Erythroblast (primary cell): ENCODE results near the gene TRMO.

Source experiments
- GATA1 ChIP-seq: IDR thresholded peaks from 2 replicates; pipeline ENCODE4 v1.6.1; 2011; ENCODE audit warnings: low read depth, mild to moderate bottlenecking, control low read depth, low read length, moderate library complexity
- POLR2A ChIP-seq: IDR thresholded peaks from 2 replicates; pipeline ENCODE4 v1.6.1; 2011; ENCODE audit warnings: mild to moderate bottlenecking, low read length

- TF ChIP-seq POLR2A (peak; percentile 60), GATA1 (peak; percentile 52)
Measured at GRCh38 chr9:97960678-97961328, 38.5 kb upstream of the TRMO start.
